Cardiac fibroblast (primary cell): ENCODE results near the gene BRD4.

Experiments used
- DNase-seq, 2 donors: peaks; one replicate each; pipeline versions ENCODE4 v3.0.0 to v3.0.0-alpha.2; 2010; ENCODE audit warnings: low read depth in 2 of 2
- H3K4me3 ChIP-seq, 2 donors: replicated peaks in 1 of 2; 1 replicate in 1 of 2; 2 replicates in 1 of 2; pipeline ENCODE4 v1.5.1; 2011; ENCODE audit warnings: low read depth in 2 of 2, low read length in 2 of 2, mild to moderate bottlenecking in 2 of 2, moderate library complexity in 1 of 2
- CTCF ChIP-seq: IDR thresholded peaks from one replicate; pipeline ENCODE4 v1.5.1; 2011; ENCODE audit warnings: low read depth, mild to moderate bottlenecking, low read length, inconsistent platforms

BRD4 gene

GRCh38 chr19:15198951-15199660, 133.2 kb downstream of the BRD4 start:
- TF ChIP-seq CTCF = no peak
- DNase-seq = no peak
- H3K4me3 ChIP-seq = peak overlapping the region; percentile 11 to 81

- DNase-seq = no peak
- no peak overlapping the region for H3K4me3 ChIP-seq
- TF ChIP-seq CTCF = no peak
Observed at GRCh38 chr19:15197942-15198341, 134.4 kb downstream of the BRD4 start.

- peak; percentile 45 to 46 for DNase-seq
- TF ChIP-seq CTCF = no peak
- no peak overlapping the region for H3K4me3 ChIP-seq
Observed at GRCh38 chr19:15197275-15197941, 134.9 kb downstream of the BRD4 start.

GRCh38 chr19:15196360-15197005, 135.9 kb downstream of the BRD4 start:
- no peak for DNase-seq
- H3K4me3 ChIP-seq = peak overlapping the region in 1 of 2 donors; percentile 34
- no peak for TF ChIP-seq CTCF

- peak overlapping the region; percentile 28 to 34 for H3K4me3 ChIP-seq
- DNase-seq = peak; percentile 65 to 83
- TF ChIP-seq CTCF = no peak
Observed at GRCh38 chr19:15195371-15196334, 136.7 kb downstream of the BRD4 start.

- no peak for TF ChIP-seq CTCF
- H3K4me3 ChIP-seq = peak overlapping the region in 1 of 2 donors; percentile 14
- DNase-seq = peak; percentile 48 to 78
Observed at GRCh38 chr19:15194938-15195337, 137.4 kb downstream of the BRD4 start.
